ENCODE measurements around the gene P3H2. TPM values are rescaled to one million over a fixed set of nuclear protein-coding genes. Genes with fewer than 3 reads are reported as not detected.

P3H2 gene
- total and polyA plus RNA-seq, 2 donors (not counting 1 experiment from before 2014, with no cell fraction given), result not detected

DNA sequence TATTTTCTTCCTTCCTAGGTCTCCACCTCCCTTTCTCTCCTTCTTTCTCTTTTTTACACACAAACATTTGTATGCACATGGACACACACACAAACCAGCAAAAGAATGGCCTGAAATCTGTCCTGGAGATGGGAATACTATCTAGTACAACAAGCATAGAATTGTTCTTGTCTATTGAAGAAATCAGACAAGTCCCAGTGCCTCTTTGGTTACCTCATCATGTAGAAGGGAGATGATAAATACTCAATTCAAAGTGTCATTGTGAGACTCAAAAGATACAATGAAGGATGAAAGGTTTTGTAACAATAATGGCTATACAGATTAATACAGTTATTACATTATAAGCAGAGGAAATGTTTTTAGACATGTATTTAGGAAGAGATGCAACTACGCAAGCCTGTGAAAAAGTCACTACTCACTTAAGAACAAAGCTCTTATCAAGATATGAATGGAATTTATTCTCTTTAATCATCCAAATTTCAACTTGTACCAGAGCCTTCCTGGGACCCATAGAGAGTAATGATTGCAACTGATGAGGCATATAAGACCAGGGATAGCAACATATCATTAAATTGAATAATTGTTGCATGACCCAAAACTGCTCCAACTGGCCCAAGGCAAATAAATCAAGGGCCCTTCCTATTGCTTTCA is 43.2 kb downstream of the P3H2 start:
- Mint-ChIP-seq H3K4me3 (no peak overlapping the region), H3K9me3 (ENCODE audit: insufficient read depth) (peaks cover 3% of the 10 kb centered on the region), H3K27ac (no peak overlapping the region), H3K4me1 (no peaks in the 10 kb centered on the region), H3K27me3 (peaks cover 8% of the 10 kb centered on the region)
- WGBS (ENCODE audit: insufficient coverage), result no CpG with 5 or more reads among the region's 1 CpG
- ChIA-PET CTCF (interaction anchor here (1.0 kb wide), 1 partner anchor 8 kb away, joined by 3 read pairs; no protein-coding TSS in a partner anchor), POLR2A (no interaction called here)
- no peaks in the 10 kb centered on the region for H3K79me2 ChIP-seq (ENCODE audit: control insufficient read depth, insufficient read depth, low read length)
- H4K20me1 ChIP-seq (ENCODE audit: control insufficient read depth, insufficient read depth, low read length, poor library complexity, severe bottlenecking), result no peaks in the 10 kb centered on the region
- H3K4me2 ChIP-seq (replicated peaks; ENCODE audit: low read depth, low read length, poor library complexity, severe bottlenecking), result no peak overlapping the region
- H2AFZ ChIP-seq (ENCODE audit: insufficient read depth, low read depth, low read length, poor library complexity, severe bottlenecking), result no peak overlapping the region
- no peak for TF ChIP-seq CTCF (IDR thresholded peaks at IDR 0.05)
- no peak for TF ChIP-seq EZH2 (IDR thresholded peaks at IDR 0.05; ENCODE audit: borderline replicate concordance, insufficient read depth, low read depth, low read length, poor library complexity, severe bottlenecking)
- no peaks in the 10 kb centered on the region for H3K36me3 ChIP-seq (replicated peaks in 1 of 2; ENCODE audit: control extremely low read depth in 1 of 2, control insufficient read depth in 1 of 2, extremely low read depth in 1 of 2, insufficient read depth in 2 of 2, low read length in 1 of 2)
- DNase-seq (no peak), ATAC-seq (ENCODE audit: low read depth) (no peak)
- H3K4me3 ChIP-seq (ENCODE audit: control extremely low read depth in 1 of 5, extremely low read depth in 1 of 5, insufficient read depth in 1 of 5, low read depth in 2 of 5, low read length in 4 of 5), result no peak overlapping the region
- H3K27me3 ChIP-seq (replicated peaks in 1 of 4; ENCODE audit: control extremely low read depth in 1 of 4, control insufficient read depth in 3 of 4, insufficient read depth in 4 of 4, low read length in 3 of 4), result no peaks in the 10 kb centered on the region
- H3K27ac ChIP-seq (ENCODE audit: low read length in 2 of 2), result no peak overlapping the region
- no peaks in the 10 kb centered on the region for H3K9me3 ChIP-seq (ENCODE audit: control extremely low read depth in 1 of 3, control insufficient read depth in 2 of 3, insufficient read depth in 1 of 3, low read length in 2 of 3)
- intact Hi-C loops (cut with micrococcal nuclease), result no loop called here
- no peak overlapping the region for H3K9ac ChIP-seq (ENCODE audit: low read length)
- H3K4me1 ChIP-seq (ENCODE audit: control insufficient read depth in 2 of 2, insufficient read depth in 2 of 2, low read length in 2 of 2), result no peaks in the 10 kb centered on the region

DNA sequence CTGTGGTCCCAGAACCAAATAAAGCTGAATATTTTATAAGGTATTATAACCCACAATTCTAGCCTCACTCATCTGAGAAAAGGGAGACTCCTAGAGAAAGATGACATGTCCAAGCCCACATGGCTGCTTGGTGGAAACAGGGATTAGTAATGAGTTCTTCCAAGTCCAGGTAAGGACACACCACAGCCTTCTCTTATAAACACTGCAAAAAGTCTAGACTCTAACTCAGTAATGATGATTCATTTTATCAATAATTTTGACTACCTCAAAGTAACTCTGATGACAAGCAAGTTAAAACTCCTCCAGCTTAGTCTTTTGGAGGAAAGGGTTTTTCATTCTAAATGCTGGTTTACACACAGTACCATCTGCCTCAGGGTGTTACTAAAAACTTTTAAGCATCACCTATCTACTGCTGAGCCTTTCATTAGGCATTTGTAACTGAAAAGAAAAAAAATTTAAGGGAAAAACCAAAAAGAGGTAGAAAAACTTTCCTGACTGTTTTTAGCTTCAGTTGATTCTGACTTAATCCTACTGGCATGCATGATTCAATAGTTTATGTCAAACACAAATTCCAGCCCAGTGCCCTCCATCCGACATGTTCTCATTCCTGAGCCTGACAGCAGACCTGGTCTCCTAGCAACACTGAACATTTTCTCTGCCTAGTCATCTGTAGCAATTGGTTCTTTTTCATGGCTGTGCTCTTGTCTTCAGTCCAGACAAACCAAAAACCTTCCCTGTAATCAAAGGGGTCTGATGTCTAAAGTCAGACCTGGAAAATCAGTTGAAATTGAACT is 43.9 kb downstream of the P3H2 start:
- peaks cover 3% of the 10 kb centered on the region for H3K9me3 Mint-ChIP-seq (ENCODE audit: insufficient read depth)
- no peak overlapping the region for H3K4me3 Mint-ChIP-seq
- no peak for ATAC-seq (ENCODE audit: low read depth)
- no peaks in the 10 kb centered on the region for H3K4me1 Mint-ChIP-seq
- peaks cover 8% of the 10 kb centered on the region for H3K27me3 Mint-ChIP-seq
- H3K4me1 ChIP-seq (ENCODE audit: control insufficient read depth in 2 of 2, insufficient read depth in 2 of 2, low read length in 2 of 2), result no peaks in the 10 kb centered on the region
- H3K9me3 ChIP-seq (ENCODE audit: control extremely low read depth in 1 of 3, control insufficient read depth in 2 of 3, insufficient read depth in 1 of 3, low read length in 2 of 3), result no peaks in the 10 kb centered on the region
- no peak overlapping the region for H3K4me3 ChIP-seq (ENCODE audit: control extremely low read depth in 1 of 5, extremely low read depth in 1 of 5, insufficient read depth in 1 of 5, low read depth in 2 of 5, low read length in 4 of 5)
- ChIA-PET POLR2A (no interaction called here), CTCF (interaction anchor here (1.0 kb wide), 1 partner anchor 9 kb away, joined by 3 read pairs; no protein-coding TSS in a partner anchor)
- intact Hi-C loops (cut with micrococcal nuclease), result no loop called here
- no peak for TF ChIP-seq EZH2 (IDR thresholded peaks at IDR 0.05; ENCODE audit: borderline replicate concordance, insufficient read depth, low read depth, low read length, poor library complexity, severe bottlenecking)
- no peak for TF ChIP-seq CTCF (IDR thresholded peaks at IDR 0.05)
- no peak for DNase-seq
- H3K79me2 ChIP-seq (ENCODE audit: control insufficient read depth, insufficient read depth, low read length), result no peaks in the 10 kb centered on the region
- no peak overlapping the region for H3K9ac ChIP-seq (ENCODE audit: low read length)
- no peaks in the 10 kb centered on the region for H3K36me3 ChIP-seq (replicated peaks in 1 of 2; ENCODE audit: control extremely low read depth in 1 of 2, control insufficient read depth in 1 of 2, extremely low read depth in 1 of 2, insufficient read depth in 2 of 2, low read length in 1 of 2)
- H3K27me3 ChIP-seq (replicated peaks in 1 of 4; ENCODE audit: control extremely low read depth in 1 of 4, control insufficient read depth in 3 of 4, insufficient read depth in 4 of 4, low read length in 3 of 4), result no peaks in the 10 kb centered on the region
- no peaks in the 10 kb centered on the region for H4K20me1 ChIP-seq (ENCODE audit: control insufficient read depth, insufficient read depth, low read length, poor library complexity, severe bottlenecking)
- WGBS (ENCODE audit: insufficient coverage), result 100% methylated on average over 1 of the region's 1 CpG
- no peak overlapping the region for H2AFZ ChIP-seq (ENCODE audit: insufficient read depth, low read depth, low read length, poor library complexity, severe bottlenecking)
- no peak overlapping the region for H3K4me2 ChIP-seq (replicated peaks; ENCODE audit: low read depth, low read length, poor library complexity, severe bottlenecking)
- no peak overlapping the region for H3K27ac Mint-ChIP-seq
- H3K27ac ChIP-seq (ENCODE audit: low read length in 2 of 2), result no peak overlapping the region

Data from B cell (primary cell).